Measurements from ENCODE around the gene NEO1.
"Not testable (repeated sequence)": the region's sequence is repeated elsewhere in the genome, so short reads cannot be mapped to it uniquely, and the experiment has no call there.

Gene NEO1

GRCh38 chr15:73141216-73141900, 89.1 kb downstream of the NEO1 start:
- no peak for DNase-seq (ENCODE audit: low read depth)

DNA sequence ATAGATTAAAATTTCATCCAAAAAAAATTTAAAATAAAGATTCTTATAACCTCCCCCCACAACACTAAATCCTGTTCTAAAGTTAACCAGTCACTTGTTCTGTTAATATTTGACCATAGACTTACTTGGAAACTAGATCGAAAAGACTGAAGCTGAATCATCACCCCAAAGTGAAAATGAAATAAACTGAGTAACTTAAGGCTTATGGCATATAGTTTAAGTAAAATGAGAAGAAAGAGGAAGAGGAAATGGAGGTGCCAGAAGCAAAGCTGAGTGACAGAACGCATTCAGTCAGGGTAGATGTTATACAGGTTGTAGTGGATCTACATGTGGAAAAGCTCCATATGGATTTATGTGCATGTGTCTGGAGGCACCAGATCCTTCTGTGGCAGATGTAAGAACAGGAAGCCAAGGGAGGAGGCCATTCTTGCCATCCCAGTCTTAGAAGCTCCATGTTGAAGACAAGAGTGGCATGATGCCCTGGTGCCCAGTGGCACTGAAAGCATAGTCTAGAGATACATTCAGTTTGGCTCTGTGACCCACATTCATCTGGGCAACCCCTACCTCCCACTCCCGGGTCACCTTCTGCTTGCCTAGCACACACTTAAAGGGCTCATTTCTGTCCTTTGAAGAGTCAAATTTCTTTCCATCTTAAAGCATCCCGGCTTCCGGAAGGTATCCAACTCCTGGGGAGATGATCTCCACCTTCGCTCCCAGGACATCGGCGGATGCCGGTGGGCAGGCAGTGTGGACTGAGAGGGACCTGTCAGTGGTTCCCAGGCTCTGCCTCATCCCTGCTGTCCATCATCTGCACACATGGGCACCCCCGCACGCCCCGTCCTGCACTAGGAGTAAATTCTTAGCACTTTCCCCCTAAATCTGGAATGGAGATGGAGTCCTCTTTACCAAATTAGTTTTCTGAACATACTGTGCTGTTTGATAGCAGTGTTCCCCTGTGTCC, 90.8 kb downstream of the NEO1 start:
- DNase-seq (ENCODE audit: low read depth), result no peak

DNA sequence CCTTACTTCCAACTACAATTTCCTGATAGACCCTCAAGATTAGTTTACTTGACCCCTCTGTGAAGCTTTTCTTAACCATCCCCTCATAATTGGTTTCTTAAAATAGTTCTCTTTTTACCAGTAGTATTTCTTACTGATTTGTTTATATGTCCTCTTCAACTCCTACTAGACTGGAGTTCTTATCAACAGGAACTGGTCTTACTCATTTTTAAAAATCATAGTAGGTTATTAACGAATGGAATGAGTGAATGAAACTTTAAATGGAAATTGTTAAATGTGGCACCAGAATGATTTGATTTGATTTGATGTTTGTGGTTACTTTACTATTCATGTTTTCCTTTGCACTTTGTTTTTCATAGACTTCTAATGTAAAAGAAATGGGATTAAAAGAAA, 91.5 kb downstream of the NEO1 start:
- DNase-seq (ENCODE audit: low read depth), result no peak

- no peak for DNase-seq (ENCODE audit: low read depth)
Observed at GRCh38 chr15:73146419-73146818, 94.2 kb downstream of the NEO1 start.

GRCh38 chr15:73150831-73151230, 98.6 kb downstream of the NEO1 start:
- DNase-seq (ENCODE audit: low read depth), result no peak

DNA sequence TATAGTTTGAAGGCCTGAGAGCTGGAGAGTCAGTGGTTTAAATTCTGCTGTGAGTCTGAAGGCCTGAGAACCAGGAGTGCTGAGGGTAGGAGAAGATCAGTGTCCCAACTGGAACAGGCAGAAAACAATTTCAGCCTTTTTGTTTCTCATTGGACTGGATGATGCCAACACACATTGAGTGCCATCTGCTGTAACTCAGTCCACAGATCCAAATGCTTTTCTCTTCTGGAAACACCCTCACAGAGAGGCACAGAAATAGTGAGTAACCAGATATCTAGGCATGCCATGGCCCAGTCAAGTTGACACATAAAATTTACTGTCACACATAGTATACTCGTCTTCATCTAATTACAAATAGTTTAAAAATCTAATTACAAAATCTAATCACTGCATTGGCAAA, 100.8 kb downstream of the NEO1 start:
- no peak for DNase-seq (ENCODE audit: low read depth)

- no peak for DNase-seq (ENCODE audit: low read depth)
Observed at GRCh38 chr15:73153447-73153846, 101.2 kb downstream of the NEO1 start.

DNA sequence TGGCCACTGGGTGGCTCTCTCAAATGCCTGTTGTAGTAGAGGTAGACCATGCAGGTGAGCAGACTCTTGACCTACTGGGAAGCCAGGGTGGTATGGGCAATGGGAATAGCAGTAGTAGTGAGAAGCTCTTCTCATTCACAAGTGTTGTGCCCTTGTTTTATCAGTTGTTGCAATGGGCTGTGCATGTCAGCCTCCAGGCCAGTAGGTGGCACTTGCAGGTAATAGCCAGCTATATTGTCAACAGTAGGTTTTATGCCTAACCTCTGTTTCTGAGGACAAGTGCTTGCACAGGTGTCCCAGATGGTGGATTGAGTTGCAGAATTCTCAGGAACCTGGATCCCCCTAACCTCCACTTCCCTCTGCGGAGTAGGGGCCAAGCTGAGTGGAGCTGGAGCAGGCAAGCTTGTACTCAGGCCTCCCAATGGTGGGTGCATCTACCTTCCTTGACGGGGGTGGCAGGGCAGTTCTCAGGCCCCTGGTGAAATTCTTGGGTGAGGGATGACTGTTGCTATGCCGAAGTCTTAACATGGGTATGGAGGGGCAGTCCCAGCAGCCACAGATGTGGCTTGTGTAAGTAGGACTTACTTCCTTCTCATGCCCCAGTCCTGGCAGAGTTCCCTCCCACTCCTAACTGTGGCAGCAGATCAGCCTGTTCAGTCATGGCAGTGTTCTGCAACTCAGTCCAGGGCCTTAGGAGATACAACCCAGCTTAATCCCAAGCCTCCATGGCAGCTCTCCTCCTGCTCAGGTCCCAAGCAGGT, 104.3 kb downstream of the NEO1 start:
- DNase-seq (ENCODE audit: low read depth), result no peak

GRCh38 chr15:73161546-73161945, 109.3 kb downstream of the NEO1 start:
- DNase-seq (ENCODE audit: low read depth), result no peak

- DNase-seq (ENCODE audit: low read depth), result no peak
Observed at GRCh38 chr15:73165435-73165834, 113.2 kb downstream of the NEO1 start.

DNA sequence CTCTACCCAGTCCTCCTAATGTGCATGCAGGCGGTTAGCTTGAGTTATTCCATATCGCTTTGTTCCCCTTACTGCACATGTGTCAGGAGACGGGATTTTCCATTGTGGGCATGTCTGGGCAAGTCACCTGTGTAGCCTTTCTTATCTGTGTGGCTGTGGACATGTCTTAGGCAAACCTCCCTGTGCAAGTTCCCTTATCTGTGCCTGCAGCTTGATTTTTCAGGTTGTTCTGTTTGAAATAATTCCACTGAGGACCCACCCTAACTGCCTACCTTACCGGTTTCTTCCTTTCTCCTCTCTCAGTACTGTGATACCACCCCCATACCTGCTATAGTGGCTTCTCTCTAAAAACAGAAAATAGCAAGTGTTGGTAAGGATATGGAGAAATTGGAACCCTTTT, 113.6 kb downstream of the NEO1 start:
- no peak for DNase-seq (ENCODE audit: low read depth)

DNA sequence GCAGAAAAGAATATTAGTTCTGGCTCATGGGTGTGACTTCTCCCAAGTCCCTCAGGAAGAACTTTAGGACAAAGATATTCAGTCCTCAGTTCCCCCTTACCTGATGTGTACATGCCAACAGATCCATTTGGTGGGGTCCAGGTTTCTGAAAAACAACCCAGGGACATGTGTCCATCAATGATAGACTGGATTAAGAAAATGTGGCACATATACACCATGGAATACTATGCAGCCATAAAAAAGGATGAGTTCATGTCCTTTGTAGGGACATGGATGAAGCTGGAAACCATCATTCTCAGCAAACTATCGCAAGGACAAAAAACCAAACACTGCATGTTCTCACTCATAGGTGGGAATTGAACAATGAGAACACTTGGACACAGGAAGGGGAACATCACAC, 114.4 kb downstream of the NEO1 start:
- DNase-seq (ENCODE audit: low read depth), result not testable (repeated sequence)

DNA sequence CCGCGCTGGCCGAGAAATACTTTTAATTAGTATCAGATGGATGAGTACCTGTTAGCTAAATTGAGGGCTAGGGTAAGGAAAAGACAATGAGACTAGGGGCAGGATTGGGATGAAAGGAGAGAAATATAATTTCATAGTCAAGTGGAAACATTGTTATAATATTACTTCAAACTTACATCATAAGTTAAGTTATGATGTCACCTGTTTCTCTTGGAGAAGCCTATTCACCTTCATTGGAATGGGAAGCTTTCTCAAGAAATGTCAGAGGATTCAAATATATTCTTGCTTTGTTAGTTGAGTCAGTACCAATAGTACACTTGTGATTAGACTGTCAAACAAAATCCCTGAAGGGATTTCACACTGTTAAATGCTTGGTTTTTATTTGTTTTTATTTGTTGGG, 116.2 kb downstream of the NEO1 start:
- no peak for DNase-seq (ENCODE audit: low read depth)

DNA sequence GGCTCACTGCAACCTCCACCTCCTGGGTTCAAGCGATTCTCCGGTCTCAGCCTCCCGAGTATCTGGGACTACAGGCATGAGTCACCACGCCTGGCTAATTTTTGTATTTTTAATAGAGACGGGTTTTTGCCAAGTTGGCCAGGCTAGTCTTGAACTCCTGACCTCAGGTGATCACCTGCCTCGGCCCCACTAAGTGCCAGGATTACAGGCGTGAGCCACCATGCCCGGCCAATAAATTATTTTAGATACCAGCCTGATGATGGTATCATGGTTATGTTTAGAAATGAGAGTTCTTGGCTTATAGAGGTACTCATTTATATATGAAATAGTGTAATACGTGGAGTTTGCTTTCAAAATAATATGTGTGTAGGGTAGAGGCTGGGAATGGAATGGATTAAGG, 119.4 kb downstream of the NEO1 start:
- no peak for DNase-seq (ENCODE audit: low read depth)

- no peak for DNase-seq (ENCODE audit: low read depth)
Observed at GRCh38 chr15:73172508-73172907, 120.2 kb downstream of the NEO1 start.

GRCh38 chr15:73174171-73174570, 121.9 kb downstream of the NEO1 start:
- DNase-seq (ENCODE audit: low read depth), result no peak

DNA sequence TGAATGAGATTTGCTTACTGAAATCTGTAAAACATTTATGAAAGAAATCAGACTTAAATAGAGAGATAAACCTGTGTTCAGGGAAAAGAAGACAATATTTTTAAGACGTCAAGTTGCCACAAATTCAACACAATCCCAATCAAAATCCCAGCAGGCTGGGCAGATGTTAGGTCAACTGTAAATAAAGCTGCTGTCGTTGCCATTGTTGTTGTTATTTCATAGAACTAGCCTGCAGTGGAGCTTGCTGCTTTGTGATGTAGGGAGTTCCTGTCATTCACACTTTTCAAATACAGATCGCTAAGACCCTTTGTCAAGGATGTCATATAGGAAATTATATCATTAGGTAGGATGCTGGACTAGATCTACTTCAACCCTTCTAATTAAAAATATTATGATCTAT, 123.1 kb downstream of the NEO1 start:
- DNase-seq (ENCODE audit: low read depth), result no peak

DNA sequence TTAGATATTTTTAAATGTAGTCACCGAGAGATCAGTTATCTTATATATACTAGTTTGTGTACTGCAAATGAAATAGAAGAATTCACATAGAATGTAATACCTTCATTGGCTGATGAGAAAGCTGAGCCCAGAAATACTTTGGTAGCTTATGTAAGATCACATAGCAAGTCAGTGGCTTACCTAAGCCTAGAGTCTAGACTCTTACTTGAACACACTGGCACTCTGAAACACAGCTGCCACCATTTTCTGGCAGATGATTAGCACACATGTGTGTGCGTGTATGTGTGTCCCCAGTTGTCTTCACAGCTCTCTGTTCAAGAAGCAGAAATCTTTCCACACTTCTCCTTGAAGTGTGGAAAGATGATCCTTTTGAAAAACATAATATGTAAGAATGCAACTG, 124.3 kb downstream of the NEO1 start:
- DNase-seq (ENCODE audit: low read depth), result no peak

- DNase-seq (ENCODE audit: low read depth), result no peak
Observed at GRCh38 chr15:73183071-73183470, 130.8 kb downstream of the NEO1 start.

GRCh38 chr15:73190189-73190601, 137.9 kb downstream of the NEO1 start:
- no peak for DNase-seq (ENCODE audit: low read depth)

GRCh38 chr15:73195166-73195565, 142.9 kb downstream of the NEO1 start:
- no peak for DNase-seq (ENCODE audit: low read depth)

DNA sequence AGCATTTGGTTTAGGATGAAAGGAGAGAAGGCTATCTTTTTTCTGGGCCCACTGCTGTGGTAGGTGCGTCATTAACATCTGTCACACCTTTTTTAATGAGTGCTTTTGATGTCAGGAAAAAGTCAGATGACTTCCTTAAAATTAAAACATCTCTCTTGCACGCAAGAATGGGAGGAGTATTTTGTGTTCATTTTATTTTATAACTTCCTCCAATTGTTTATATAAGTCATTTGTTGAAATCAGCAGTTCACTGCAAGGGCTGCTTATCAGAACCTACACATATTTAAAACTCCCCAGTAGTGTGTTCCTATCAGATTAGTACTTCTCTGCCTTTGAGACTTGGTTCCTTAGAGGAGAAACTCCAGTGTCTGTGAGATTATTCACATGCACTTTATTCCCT, 143.8 kb downstream of the NEO1 start:
- no peak for DNase-seq (ENCODE audit: low read depth)

DNA sequence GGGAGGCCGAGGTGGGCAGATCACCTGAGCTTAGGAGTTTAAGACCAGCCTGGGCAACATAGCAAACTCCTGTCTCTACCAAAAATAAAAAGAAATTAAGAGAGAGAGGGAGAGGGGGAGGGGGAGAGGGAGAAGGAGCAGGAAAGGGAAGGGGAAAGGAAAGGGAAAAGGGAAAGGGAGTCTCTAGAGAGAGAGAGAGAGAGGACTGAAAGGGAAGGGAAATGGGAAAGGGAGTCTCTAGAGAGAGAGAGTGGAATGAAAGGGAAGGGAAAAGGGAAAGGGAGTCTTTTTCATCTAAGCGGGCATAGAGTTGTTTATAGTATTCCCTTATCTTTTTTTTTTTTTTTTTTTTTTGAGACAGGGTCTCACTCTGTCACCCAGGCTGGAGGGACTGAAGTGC, 148.1 kb downstream of the NEO1 start:
- no peak for DNase-seq (ENCODE audit: low read depth)

All from activated T-cell treated with anti-CD3 and anti-CD28 coated beads for 48 hours (primary cell).